ENCODE data around the gene GGCT. TPM values are rescaled to one million over a fixed set of nuclear protein-coding genes. Genes with fewer than 3 reads are reported as not detected.

GGCT gene
- polyA plus RNA-seq, 1 donor (not counting 4 experiments of a cell fraction or from before 2014, with no cell fraction given) = 59.8 TPM

DNA sequence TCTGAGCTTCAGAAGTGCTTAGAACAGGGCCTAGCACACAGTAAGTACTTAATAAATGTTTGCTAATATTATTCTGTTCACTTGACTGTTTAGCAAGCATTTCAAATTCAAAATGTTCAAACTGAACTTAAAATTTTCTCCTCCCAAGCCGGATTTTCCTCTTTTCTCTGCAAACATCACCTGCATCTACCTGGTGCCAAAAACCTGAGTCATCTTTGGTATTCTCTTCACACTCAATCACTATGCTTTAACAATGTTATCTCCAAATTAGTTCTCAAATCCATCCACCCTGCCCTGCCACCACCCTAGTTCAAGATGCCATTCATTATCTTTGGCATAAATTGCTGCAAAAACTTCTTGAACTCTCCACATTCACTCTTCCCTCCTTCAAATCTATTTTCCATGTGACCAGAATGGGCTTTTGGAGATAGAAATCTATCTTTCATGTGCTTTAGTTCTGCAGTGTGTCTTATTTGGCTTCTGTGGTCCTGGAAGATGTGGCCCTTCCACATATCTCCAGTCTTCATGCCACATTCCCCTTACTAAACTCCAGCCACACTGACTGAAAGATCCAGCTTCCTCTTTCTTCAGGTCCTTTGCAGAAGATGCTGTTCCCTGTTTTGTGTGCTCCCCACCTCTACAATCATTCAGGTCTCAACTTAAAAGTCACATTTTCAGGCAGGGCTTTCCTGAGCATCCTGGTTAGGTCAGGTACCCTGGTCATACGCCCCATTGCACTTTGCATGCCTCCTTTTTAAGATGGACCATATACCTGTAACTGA is 2.0 kb downstream of the GGCT start:
- H3K9ac ChIP-seq (ENCODE audit: control insufficient read depth, extremely low read depth, insufficient read depth, low read length) = no peak overlapping the region
- DNase-seq (ENCODE audit: low read depth, low spot score) = no peak
- peak; percentile 62 for FAIRE-seq
- TF ChIP-seq EZH2 (IDR thresholded peaks at IDR 0.05; ENCODE audit: low read length) = no peak
- no peaks in the 10 kb centered on the region for H4K20me1 ChIP-seq (ENCODE audit: control insufficient read depth, extremely low read depth, insufficient read depth, low read length)
- H3K79me2 ChIP-seq (ENCODE audit: control insufficient read depth, insufficient read depth, low read length) = peaks cover 45% of the 10 kb centered on the region
- no peaks in the 10 kb centered on the region for H3K9me3 ChIP-seq (ENCODE audit: control insufficient read depth, low read depth, low read length)
- H3K36me3 ChIP-seq (ENCODE audit: control insufficient read depth in 2 of 2, extremely low read depth in 1 of 2, insufficient read depth in 2 of 2, low read length in 2 of 2) = peaks cover 0 to 4% of the 10 kb centered on the region in 2 experiments
- H3K4me3 ChIP-seq (ENCODE audit: control insufficient read depth in 2 of 3, extremely low read depth in 1 of 3, insufficient read depth in 2 of 3, low read depth in 1 of 3, low read length in 3 of 3) = peak overlapping the region in 1 of 3 experiments; percentile 93
- no peaks in the 10 kb centered on the region for H3K9me1 ChIP-seq (ENCODE audit: control insufficient read depth, extremely low read depth, insufficient read depth, low read length)
- no peaks in the 10 kb centered on the region for H3K27me3 ChIP-seq (ENCODE audit: control insufficient read depth, extremely low read depth, insufficient read depth, low read length)
- H3K4me1 ChIP-seq (ENCODE audit: control insufficient read depth, extremely low read depth, insufficient read depth, low read length) = peaks cover 32% of the 10 kb centered on the region
- peak overlapping the region; percentile 100 for H3K4me2 ChIP-seq (ENCODE audit: control insufficient read depth, extremely low read depth, insufficient read depth, low read depth, low read length)
- H2AFZ ChIP-seq (ENCODE audit: control insufficient read depth, low read length) = no peak overlapping the region
- dilution Hi-C loops (cut with MboI; ENCODE audit: extremely low pct_ligation_motif_present, low sequenced_read_pairs) = no loop called here
- H3K27ac ChIP-seq (ENCODE audit: control insufficient read depth, insufficient read depth, low read length) = peak overlapping the region; percentile 37

DNA sequence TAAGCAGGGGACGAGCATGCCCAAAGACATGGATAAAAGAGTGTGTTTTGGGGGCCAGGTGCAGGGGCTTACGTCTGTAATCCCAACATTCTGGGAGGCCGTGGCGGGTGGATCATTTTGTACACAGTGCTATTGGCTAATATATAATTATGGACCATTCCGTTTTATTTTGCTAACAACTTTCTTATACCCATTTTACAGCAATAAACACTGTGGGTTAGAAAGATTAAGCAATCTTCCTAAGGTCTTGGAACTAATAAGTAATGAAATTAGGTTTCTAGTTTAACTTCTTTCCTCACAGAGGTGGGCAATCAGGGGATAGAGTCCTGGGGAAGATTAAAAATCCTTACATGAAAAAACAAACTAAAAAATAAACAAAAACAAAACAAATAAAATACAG is 3.4 kb downstream of the GGCT start:
- H3K4me2 ChIP-seq (ENCODE audit: control insufficient read depth, extremely low read depth, insufficient read depth, low read depth, low read length) = no peak overlapping the region

More for the DNA sequence above, 3.4 kb downstream of the GGCT start:
- TF ChIP-seq EZH2 (IDR thresholded peaks at IDR 0.05; ENCODE audit: low read length) = no peak
- TF ChIP-seq, protein P1, sequence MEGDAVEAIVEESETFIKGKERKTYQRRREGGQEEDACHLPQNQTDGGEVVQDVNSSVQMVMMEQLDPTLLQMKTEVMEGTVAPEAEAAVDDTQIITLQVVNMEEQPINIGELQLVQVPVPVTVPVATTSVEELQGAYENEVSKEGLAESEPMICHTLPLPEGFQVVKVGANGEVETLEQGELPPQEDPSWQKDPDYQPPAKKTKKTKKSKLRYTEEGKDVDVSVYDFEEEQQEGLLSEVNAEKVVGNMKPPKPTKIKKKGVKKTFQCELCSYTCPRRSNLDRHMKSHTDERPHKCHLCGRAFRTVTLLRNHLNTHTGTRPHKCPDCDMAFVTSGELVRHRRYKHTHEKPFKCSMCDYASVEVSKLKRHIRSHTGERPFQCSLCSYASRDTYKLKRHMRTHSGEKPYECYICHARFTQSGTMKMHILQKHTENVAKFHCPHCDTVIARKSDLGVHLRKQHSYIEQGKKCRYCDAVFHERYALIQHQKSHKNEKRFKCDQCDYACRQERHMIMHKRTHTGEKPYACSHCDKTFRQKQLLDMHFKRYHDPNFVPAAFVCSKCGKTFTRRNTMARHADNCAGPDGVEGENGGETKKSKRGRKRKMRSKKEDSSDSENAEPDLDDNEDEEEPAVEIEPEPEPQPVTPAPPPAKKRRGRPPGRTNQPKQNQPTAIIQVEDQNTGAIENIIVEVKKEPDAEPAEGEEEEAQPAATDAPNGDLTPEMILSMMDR (optimal IDR thresholded peaks at IDR 0.05 in 1 of 3, IDR thresholded peaks at IDR 0.05 in 1 of 3, conservative IDR thresholded peaks at IDR 0.05 in 1 of 3; ENCODE audit: extremely low read depth in 1 of 3, insufficient read depth in 2 of 3, low read length in 3 of 3) = no peak
- Histone ChIP-seq H3K27me3 (ENCODE audit: control insufficient read depth, extremely low read depth, insufficient read depth, low read length) (no peaks in the 10 kb centered on the region), H3K79me2 (ENCODE audit: control insufficient read depth, insufficient read depth, low read length) (peaks cover 45% of the 10 kb centered on the region), H3K27ac (ENCODE audit: control insufficient read depth, insufficient read depth, low read length) (no peak overlapping the region), H3K4me3 (ENCODE audit: control insufficient read depth in 2 of 3, extremely low read depth in 1 of 3, insufficient read depth in 2 of 3, low read depth in 1 of 3, low read length in 3 of 3) (no peak overlapping the region), H3K9ac (ENCODE audit: control insufficient read depth, extremely low read depth, insufficient read depth, low read length) (no peak overlapping the region), H3K36me3 (ENCODE audit: control insufficient read depth in 2 of 2, extremely low read depth in 1 of 2, insufficient read depth in 2 of 2, low read length in 2 of 2) (peaks cover 2 to 9% of the 10 kb centered on the region in 2 experiments), H3K4me1 (ENCODE audit: control insufficient read depth, extremely low read depth, insufficient read depth, low read length) (peaks cover 32% of the 10 kb centered on the region), H4K20me1 (ENCODE audit: control insufficient read depth, extremely low read depth, insufficient read depth, low read length) (no peaks in the 10 kb centered on the region), H3K9me3 (ENCODE audit: control insufficient read depth, low read depth, low read length) (no peaks in the 10 kb centered on the region), H3K9me1 (ENCODE audit: control insufficient read depth, extremely low read depth, insufficient read depth, low read length) (no peaks in the 10 kb centered on the region), H2AFZ (ENCODE audit: control insufficient read depth, low read length) (no peak overlapping the region)
- DNase-seq (ENCODE audit: low read depth, low spot score) = no peak
- no peak for FAIRE-seq
- dilution Hi-C loops (cut with MboI; ENCODE audit: extremely low pct_ligation_motif_present, low sequenced_read_pairs) = no loop called here
